H1 (cell line): ENCODE data around the gene NLRP6. TPM values are rescaled to one million over a fixed set of nuclear protein-coding genes. Genes with fewer than 3 reads are reported as not detected.

Source experiments
- CHD1 ChIP-seq: IDR thresholded peaks from 2 replicates; pipeline ENCODE4 v1.6.1; 2012; ENCODE audit warnings: low read depth, low read length, improper control_type of control experiment
- EP300 ChIP-seq, 2 experiments: IDR thresholded peaks; 1 replicate in 1 of 2; 2 replicates in 1 of 2; pipeline ENCODE4 v1.6.1; 2011 to 2012; ENCODE audit warnings: low read depth in 2 of 2, low read length in 2 of 2, mild to moderate bottlenecking in 2 of 2, borderline replicate concordance in 1 of 2, inconsistent platforms in 1 of 2, moderate library complexity in 1 of 2
- polyA plus RNA-seq, 7 experiments: library from polyadenylated mRNA; depleted of rRNA in 3 of 7; stranded (reverse) in 5 of 7; unstranded in 2 of 7; fragments of >200 nt in 5 of 7; fragments of 200-250 nt in 2 of 7; gene quantifications; 1 replicate in 5 of 7; 2 replicates in 1 of 7; 4 replicates in 1 of 7; pipeline versions ENCODE4 v1.2.1 to v1.2.3, GENCODE V29; 2011 to 2013; ENCODE audit warnings: missing spikeins in 2 of 7, mixed read lengths in 2 of 7
- total RNA-seq: library from RNA; stranded (reverse); fragmentation: NEBNext Ultra II Directional; extraction: Animal tissue kit (Norgen Biotek cat#: 25700); gene quantifications from 2 replicates; pipeline ENCODE4 v1.2.1, GENCODE V29; 2021

NLRP6 gene
- total and polyA plus RNA-seq, 2 of the 8 experiments (the other 6 are each of a cell fraction or from before 2014, with no cell fraction given) = not detected

GRCh38 chr11:271319-271715, 6.9 kb upstream of the NLRP6 start (continued):
- TF ChIP-seq CHD1 (no peak), EP300 (IDR thresholded peaks at IDR 0.05; ENCODE audit: borderline replicate concordance in 1 of 2, low read depth in 2 of 2, low read length in 2 of 2) (no peak)
- TF ChIP-seq, all 59 proteins: peak for 0
